ENCODE measurements around the gene DGKE.

The DGKE gene

GRCh38 chr17:56833809-56834379 lies at the start of gene DGKE, which contains the start of gene C17orf67:
Gene DGKE, plus strand, starts transcription at chr17:56834151. Its CDS starts 645 bp downstream, at chr17:56834796.
Gene C17orf67, minus strand, starts transcription at chr17:56833920. Its CDS starts 18,110 bp downstream, at chr17:56815810.
- DNase-seq (ENCODE audit: low spot score in 2 of 2), result peak; percentile 99
- peak within 1 kb of the TSS; percentile 87 for H3K27ac Mint-ChIP-seq
- H3K4me1 Mint-ChIP-seq, result peaks cover 38% of the 10 kb centered on the region
- peaks cover 11% of the 10 kb centered on the region for H3K36me3 Mint-ChIP-seq
- no peaks in the 10 kb centered on the region for H3K27me3 Mint-ChIP-seq
- peak; percentile 83 for ATAC-seq (ENCODE audit: low read depth)
- H3K4me3 Mint-ChIP-seq, result peak within 1 kb of the TSS; percentile 95
- H3K9me3 Mint-ChIP-seq, result no peaks in the 10 kb centered on the region

- peaks cover 8% of the 10 kb centered on the region for H3K4me1 Mint-ChIP-seq
- no peaks in the 10 kb centered on the region for H3K9me3 Mint-ChIP-seq
- no peak overlapping the region for H3K4me3 Mint-ChIP-seq
- H3K27me3 Mint-ChIP-seq, result peaks cover 9% of the 10 kb centered on the region
- DNase-seq (ENCODE audit: low spot score in 2 of 2) (no peak), ATAC-seq (ENCODE audit: low read depth) (no peak)
- H3K36me3 Mint-ChIP-seq, result no peaks in the 10 kb centered on the region
- no peak overlapping the region for H3K27ac Mint-ChIP-seq
Observed at GRCh38 chr17:56785405-56785804, 48.5 kb upstream of the DGKE start.

GRCh38 chr17:56785997-56786680 lies 47.8 kb upstream of the DGKE start:
- no peak overlapping the region for H3K27ac Mint-ChIP-seq

GRCh38 chr17:56786989-56787482 lies 46.9 kb upstream of the DGKE start:
- Mint-ChIP-seq H3K4me3 (peak overlapping the region; percentile 3), H3K27me3 (peaks cover 4% of the 10 kb centered on the region), H3K27ac (no peak overlapping the region), H3K4me1 (peaks cover 6% of the 10 kb centered on the region), H3K36me3 (peaks cover 3% of the 10 kb centered on the region), H3K9me3 (no peaks in the 10 kb centered on the region)
- DNase-seq (ENCODE audit: low spot score in 2 of 2) (no peak), ATAC-seq (ENCODE audit: low read depth) (peak; percentile 53)

More at GRCh38 chr17:56785997-56786680, 47.8 kb upstream of the DGKE start:
- Mint-ChIP-seq H3K36me3 (peaks cover 3% of the 10 kb centered on the region), H3K4me1 (peaks cover 6% of the 10 kb centered on the region), H3K27me3 (peaks cover 7% of the 10 kb centered on the region), H3K4me3 (no peak overlapping the region), H3K9me3 (no peaks in the 10 kb centered on the region)
- no peak for DNase-seq (ENCODE audit: low spot score in 2 of 2)
- no peak for ATAC-seq (ENCODE audit: low read depth)

GRCh38 chr17:56792267-56792666 lies 41.7 kb upstream of the DGKE start:
- ATAC-seq (ENCODE audit: low read depth), result no peak
- Mint-ChIP-seq H3K9me3 (peaks cover 7% of the 10 kb centered on the region), H3K27me3 (no peaks in the 10 kb centered on the region), H3K36me3 (peaks cover 21% of the 10 kb centered on the region), H3K4me1 (peaks cover 9% of the 10 kb centered on the region), H3K27ac (no peak overlapping the region), H3K4me3 (no peak overlapping the region)
- DNase-seq (ENCODE audit: low spot score in 2 of 2), result no peak

- no peaks in the 10 kb centered on the region for H3K27me3 Mint-ChIP-seq
- H3K4me1 Mint-ChIP-seq, result peaks cover 7% of the 10 kb centered on the region
- peaks cover 23% of the 10 kb centered on the region for H3K36me3 Mint-ChIP-seq
- DNase-seq (ENCODE audit: low spot score in 2 of 2), result no peak
- H3K4me3 Mint-ChIP-seq, result no peak overlapping the region
- no peak overlapping the region for H3K27ac Mint-ChIP-seq
- no peak for ATAC-seq (ENCODE audit: low read depth)
- H3K9me3 Mint-ChIP-seq, result peaks cover 7% of the 10 kb centered on the region
Observed at GRCh38 chr17:56793531-56793930, 40.4 kb upstream of the DGKE start.

GRCh38 chr17:56793957-56794356 lies 40.0 kb upstream of the DGKE start:
- Mint-ChIP-seq H3K27ac (no peak overlapping the region), H3K27me3 (no peaks in the 10 kb centered on the region)

GRCh38 chr17:56795221-56795865 lies 38.6 kb upstream of the DGKE start:
- ATAC-seq (ENCODE audit: low read depth), result no peak
- peaks cover 7% of the 10 kb centered on the region for H3K4me1 Mint-ChIP-seq

More at GRCh38 chr17:56793957-56794356, 40.0 kb upstream of the DGKE start:
- H3K4me1 Mint-ChIP-seq, result peaks cover 7% of the 10 kb centered on the region
- DNase-seq (ENCODE audit: low spot score in 2 of 2) (no peak), ATAC-seq (ENCODE audit: low read depth) (no peak)
- peaks cover 7% of the 10 kb centered on the region for H3K9me3 Mint-ChIP-seq
- peaks cover 23% of the 10 kb centered on the region for H3K36me3 Mint-ChIP-seq
- H3K4me3 Mint-ChIP-seq, result no peak overlapping the region

GRCh38 chr17:56796536-56796935 lies 37.4 kb upstream of the DGKE start:
- H3K27me3 Mint-ChIP-seq, result no peaks in the 10 kb centered on the region
- H3K4me3 Mint-ChIP-seq, result no peak overlapping the region
- H3K27ac Mint-ChIP-seq, result no peak overlapping the region
- peaks cover 23% of the 10 kb centered on the region for H3K36me3 Mint-ChIP-seq
- H3K4me1 Mint-ChIP-seq, result peaks cover 7% of the 10 kb centered on the region
- peaks cover 7% of the 10 kb centered on the region for H3K9me3 Mint-ChIP-seq
- no peak for ATAC-seq (ENCODE audit: low read depth)
- DNase-seq (ENCODE audit: low spot score in 2 of 2), result no peak

More at GRCh38 chr17:56795221-56795865, 38.6 kb upstream of the DGKE start:
- no peak for DNase-seq (ENCODE audit: low spot score in 2 of 2)
- Mint-ChIP-seq H3K27me3 (no peaks in the 10 kb centered on the region), H3K36me3 (peaks cover 24% of the 10 kb centered on the region), H3K9me3 (peaks cover 7% of the 10 kb centered on the region), H3K4me3 (no peak overlapping the region), H3K27ac (no peak overlapping the region)

- Mint-ChIP-seq H3K36me3 (peaks cover 17% of the 10 kb centered on the region), H3K27ac (no peak overlapping the region), H3K4me1 (no peaks in the 10 kb centered on the region), H3K27me3 (no peaks in the 10 kb centered on the region), H3K9me3 (no peaks in the 10 kb centered on the region), H3K4me3 (no peak overlapping the region)
- no peak for DNase-seq (ENCODE audit: low spot score in 2 of 2)
- no peak for ATAC-seq (ENCODE audit: low read depth)
Observed at GRCh38 chr17:56798916-56799315, 35.0 kb upstream of the DGKE start.

GRCh38 chr17:56801459-56802178 lies 32.3 kb upstream of the DGKE start:
- ATAC-seq (ENCODE audit: low read depth) (no peak), DNase-seq (ENCODE audit: low spot score in 2 of 2) (no peak)
- H3K36me3 Mint-ChIP-seq, result peaks cover 14% of the 10 kb centered on the region
- H3K27me3 Mint-ChIP-seq, result no peaks in the 10 kb centered on the region
- no peaks in the 10 kb centered on the region for H3K9me3 Mint-ChIP-seq
- H3K4me3 Mint-ChIP-seq, result no peak overlapping the region
- no peaks in the 10 kb centered on the region for H3K4me1 Mint-ChIP-seq
- no peak overlapping the region for H3K27ac Mint-ChIP-seq

GRCh38 chr17:56803071-56803470 lies 30.9 kb upstream of the DGKE start:
- Mint-ChIP-seq H3K4me3 (no peak overlapping the region), H3K27ac (no peak overlapping the region), H3K27me3 (no peaks in the 10 kb centered on the region), H3K36me3 (peaks cover 14% of the 10 kb centered on the region), H3K9me3 (no peaks in the 10 kb centered on the region), H3K4me1 (no peaks in the 10 kb centered on the region)
- ATAC-seq (ENCODE audit: low read depth) (no peak), DNase-seq (ENCODE audit: low spot score in 2 of 2) (no peak)

GRCh38 chr17:56804454-56804853 lies 29.5 kb upstream of the DGKE start:
- Mint-ChIP-seq H3K27ac (no peak overlapping the region), H3K9me3 (no peaks in the 10 kb centered on the region)

GRCh38 chr17:56806949-56807348 lies 27.0 kb upstream of the DGKE start:
- Mint-ChIP-seq H3K4me1 (no peaks in the 10 kb centered on the region), H3K27ac (no peak overlapping the region), H3K36me3 (peaks cover 11% of the 10 kb centered on the region), H3K9me3 (no peaks in the 10 kb centered on the region), H3K4me3 (no peak overlapping the region), H3K27me3 (no peaks in the 10 kb centered on the region)
- DNase-seq (ENCODE audit: low spot score in 2 of 2) (no peak), ATAC-seq (ENCODE audit: low read depth) (no peak)

More at GRCh38 chr17:56804454-56804853, 29.5 kb upstream of the DGKE start:
- no peak overlapping the region for H3K4me3 Mint-ChIP-seq
- DNase-seq (ENCODE audit: low spot score in 2 of 2), result no peak
- no peak for ATAC-seq (ENCODE audit: low read depth)
- peaks cover 14% of the 10 kb centered on the region for H3K36me3 Mint-ChIP-seq
- H3K4me1 Mint-ChIP-seq, result no peaks in the 10 kb centered on the region
- no peaks in the 10 kb centered on the region for H3K27me3 Mint-ChIP-seq
